Ovary (tissue), 9 donors: ENCODE data around the gene ISG15. TPM values are rescaled to one million over a fixed set of nuclear protein-coding genes. Genes with fewer than 3 reads are reported as not detected.

ENCODE experiments used
- DNase-seq, 5 donors: peaks; one replicate each; pipeline ENCODE4 v3.0.0-alpha.2; 2019 to 2020
- H3K27ac ChIP-seq, 2 donors: fragments of 200-600 bp; one replicate each; pipeline versions ENCODE4 v1.5.1 to v1.8.0; 2019 to 2022
- H3K27me3 ChIP-seq: fragments of 200-600 bp; one replicate; pipeline ENCODE4 v1.8.0; 2022
- H3K36me3 ChIP-seq: fragments of 200-600 bp; sonication (generic); one replicate; pipeline ENCODE4 v1.5.1; 2019
- H3K4me1 ChIP-seq: one replicate; pipeline ENCODE4 v1.8.1; 2013; ENCODE audit warnings: mild to moderate bottlenecking, moderate library complexity; ENCODE audit not compliant: insufficient read depth
- H3K4me3 ChIP-seq: fragments of 200-600 bp; sonication (generic); one replicate; pipeline ENCODE4 v1.5.1; 2017
- H3K9me3 ChIP-seq, 2 donors: fragments of 200-600 bp in 1 of 2; sonication (generic) in 1 of 2; one replicate each; pipeline versions ENCODE4 v1.5.1 to v1.8.1; 2013 to 2019; ENCODE audit warnings: mild to moderate bottlenecking in 1 of 2, moderate library complexity in 1 of 2
- EP300 ChIP-seq: sonication (generic); formaldehyde crosslinking; IDR thresholded peaks from one replicate; pipeline ENCODE4 v1.6.1; 2017; ENCODE audit warnings: antibody characterized with exemption
- POLR2A ChIP-seq: fragments of 450-650 bp; IDR thresholded peaks from one replicate; pipeline ENCODE4 v1.6.1; 2017; ENCODE audit warnings: antibody characterized with exemption, mild to moderate bottlenecking, moderate library complexity
- WGBS, 3 donors: extraction: QIAGEN DNeasy Blood & Tissue Kit in 1 of 3; methylation state at CpG; one replicate each; pipeline versions ENCODE4 v1.1.5 to v1.1.7; 2013 to 2017; 5-methylcytosine and 5-hydroxymethylcytosine counted together
- intact Hi-C, 4 donors: fragments of 100-400 bp; cut with DNase I; formaldehyde crosslinking; loops; one replicate each; pipeline versions ENCODE4 v1.11.0 to v1.15.1; 2022 to 2023
- polyA plus RNA-seq, 2 donors: library from polyadenylated mRNA; stranded (reverse); fragments of 200-250 nt in 1 of 2; fragments of 350-450 nt in 1 of 2; fragmentation: Illumina TruSeq in 1 of 2; extraction: RNeasy Lipid Tissue Mini Kit (QIAGEN cat#74804) in 1 of 2; gene quantifications; one replicate each; pipeline ENCODE4 v1.2.3, GENCODE V29; 2013 to 2014
- total RNA-seq, 7 donors: library from RNA; depleted of rRNA in 2 of 7; stranded (reverse); fragments of >200 nt in 2 of 7; fragmentation: NEBNext Ultra II Directional in 3 of 7; extraction: Animal tissue kit (Norgen Biotek cat#: 25700) in 3 of 7; gene quantifications; one replicate each; pipeline versions ENCODE4 v1.1.0 to v1.2.4, GENCODE V29; 2016 to 2023
- TF ChIP-seq, protein P1 (sequence below), 3 donors: fragments of 450-650 bp in 2 of 3; fragments of 200-600 bp in 1 of 3; IDR thresholded peaks; one replicate each; pipeline versions ENCODE4 v1.5.1 to v1.8.0; 2016 to 2022; ENCODE audit warnings: antibody characterized with exemption in 3 of 3, mild to moderate bottlenecking in 1 of 3
- donor health status: DM: no; HTN: no; CAD: no; lungs with moderate emphysema.
- donor health status: DM: no; HTN: no; CAD: no.
- donor health status: Bipolar disorder and iron deficiency.
- donor health status: DM: yes; HTN: yes; CAD: no.
- donor health status: DM: no; HTN: no; CAD: no.
- donor health status: DM: yes; HTN: yes; CAD: no.

The ISG15 gene
- total and polyA plus RNA-seq, 9 donors = 7.8 to 83.5 (median 14.9) TPM; not detected in 1

DNA sequence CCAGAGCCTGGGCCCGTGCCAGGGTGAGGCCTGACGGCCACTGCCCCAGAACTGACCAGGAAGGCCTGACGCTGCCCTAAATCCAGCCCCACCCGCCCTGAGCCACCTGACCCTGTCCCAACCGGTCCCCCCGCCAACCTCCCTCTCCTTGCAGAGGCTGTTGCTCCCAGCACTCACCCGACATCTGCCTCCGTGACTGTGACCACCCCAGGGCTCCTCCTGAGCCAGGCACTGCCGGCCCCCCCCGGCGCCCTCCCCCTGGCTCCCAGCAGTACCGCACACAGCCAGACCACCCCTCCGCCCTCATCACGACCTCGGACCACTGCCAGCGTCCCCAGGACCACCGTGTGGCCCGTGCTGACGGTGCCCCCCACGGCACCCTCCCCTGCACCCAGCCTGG, 32.9 kb downstream of the ISG15 start:
- WGBS, 3 donors = 92 to 94% (median 93%) methylated on average over 20 of the region's 20 CpGs
- Histone ChIP-seq H3K4me1 (no peaks in the 10 kb centered on the region), H3K27me3 (no peaks in the 10 kb centered on the region), H3K27ac (no peak overlapping the region), H3K4me3 (no peak overlapping the region), H3K9me3 (no peaks in the 10 kb centered on the region), H3K36me3 (no peaks in the 10 kb centered on the region)
- DNase-seq = no peak
- TF ChIP-seq, protein P1, sequence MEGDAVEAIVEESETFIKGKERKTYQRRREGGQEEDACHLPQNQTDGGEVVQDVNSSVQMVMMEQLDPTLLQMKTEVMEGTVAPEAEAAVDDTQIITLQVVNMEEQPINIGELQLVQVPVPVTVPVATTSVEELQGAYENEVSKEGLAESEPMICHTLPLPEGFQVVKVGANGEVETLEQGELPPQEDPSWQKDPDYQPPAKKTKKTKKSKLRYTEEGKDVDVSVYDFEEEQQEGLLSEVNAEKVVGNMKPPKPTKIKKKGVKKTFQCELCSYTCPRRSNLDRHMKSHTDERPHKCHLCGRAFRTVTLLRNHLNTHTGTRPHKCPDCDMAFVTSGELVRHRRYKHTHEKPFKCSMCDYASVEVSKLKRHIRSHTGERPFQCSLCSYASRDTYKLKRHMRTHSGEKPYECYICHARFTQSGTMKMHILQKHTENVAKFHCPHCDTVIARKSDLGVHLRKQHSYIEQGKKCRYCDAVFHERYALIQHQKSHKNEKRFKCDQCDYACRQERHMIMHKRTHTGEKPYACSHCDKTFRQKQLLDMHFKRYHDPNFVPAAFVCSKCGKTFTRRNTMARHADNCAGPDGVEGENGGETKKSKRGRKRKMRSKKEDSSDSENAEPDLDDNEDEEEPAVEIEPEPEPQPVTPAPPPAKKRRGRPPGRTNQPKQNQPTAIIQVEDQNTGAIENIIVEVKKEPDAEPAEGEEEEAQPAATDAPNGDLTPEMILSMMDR (IDR thresholded peaks at IDR 0.05) = no peak
- TF ChIP-seq POLR2A = no peak
- no peak for TF ChIP-seq EP300
- intact Hi-C loops = loop anchor here in 1 of 4 donors (10.0 kb wide), 1 partner anchor 249 kb away; no protein-coding TSS in a partner anchor

DNA sequence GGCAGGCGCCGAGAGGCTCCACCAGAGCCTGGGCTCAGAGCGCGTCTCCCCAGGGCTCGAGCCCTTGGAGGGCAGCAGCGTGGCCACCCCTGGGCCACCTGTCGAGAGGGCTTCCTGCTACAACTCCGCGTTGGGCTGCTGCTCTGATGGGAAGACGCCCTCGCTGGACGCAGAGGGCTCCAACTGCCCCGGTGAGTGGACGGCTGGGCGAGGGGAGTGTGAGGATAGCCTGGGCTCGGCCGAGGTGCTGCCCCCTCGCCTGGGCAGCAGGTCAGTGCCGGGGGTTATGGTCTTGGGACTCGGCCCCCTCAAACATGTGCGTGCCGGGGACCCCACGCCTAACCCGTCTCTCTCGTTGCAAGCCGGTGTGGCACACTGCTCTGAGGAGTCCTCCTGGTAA, 33.5 kb downstream of the ISG15 start:
- WGBS, 3 donors = 92 to 95% (median 93%) methylated on average over 26 of the region's 26 CpGs
- no peak overlapping the region for H3K4me3 ChIP-seq
- intact Hi-C loops = loop anchor here in 1 of 4 donors (10.0 kb wide), 1 partner anchor 248 kb away; no protein-coding TSS in a partner anchor
- no peaks in the 10 kb centered on the region for H3K4me1 ChIP-seq
- DNase-seq = no peak
- no peaks in the 10 kb centered on the region for H3K27me3 ChIP-seq
- no peaks in the 10 kb centered on the region for H3K36me3 ChIP-seq
- no peaks in the 10 kb centered on the region for H3K9me3 ChIP-seq
- H3K27ac ChIP-seq = no peak overlapping the region
- TF ChIP-seq POLR2A (no peak), EP300 (no peak)
- TF ChIP-seq, protein P1 (IDR thresholded peaks at IDR 0.05) = no peak

DNA sequence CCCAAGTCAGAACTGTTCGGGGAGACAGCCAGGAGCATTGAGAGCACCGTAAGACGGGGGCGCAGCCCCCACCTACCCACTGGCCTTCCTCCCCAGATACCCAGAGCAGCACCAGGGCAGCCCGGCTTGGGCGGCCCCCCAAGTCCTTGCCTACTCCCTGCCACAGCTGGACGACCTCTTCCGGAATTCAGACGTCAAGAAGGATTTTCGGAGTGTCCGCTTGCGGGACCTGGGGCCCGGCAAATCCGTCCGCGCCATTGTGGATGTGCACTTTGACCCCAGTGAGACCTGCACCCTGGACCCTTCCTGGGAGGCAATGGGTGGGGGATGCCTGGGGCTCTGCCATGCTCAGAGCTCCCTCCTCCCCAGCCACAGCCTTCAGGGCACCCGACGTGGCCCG, 34.1 kb downstream of the ISG15 start:
- H3K9me3 ChIP-seq = no peaks in the 10 kb centered on the region
- TF ChIP-seq POLR2A = no peak
- TF ChIP-seq EP300 = no peak
- TF ChIP-seq, protein P1 (IDR thresholded peaks at IDR 0.05) = no peak
- no peaks in the 10 kb centered on the region for H3K36me3 ChIP-seq
- H3K4me3 ChIP-seq = no peak overlapping the region
- no peak overlapping the region for H3K27ac ChIP-seq
- H3K4me1 ChIP-seq = no peaks in the 10 kb centered on the region
- intact Hi-C loops = loop anchor here in 1 of 4 donors (10.0 kb wide), 1 partner anchor 247 kb away; no protein-coding TSS in a partner anchor
- DNase-seq = no peak
- WGBS, 3 donors = 93 to 94% (median 93%) methylated on average over 17 to 19 of the region's 19 CpGs
- no peaks in the 10 kb centered on the region for H3K27me3 ChIP-seq

DNA sequence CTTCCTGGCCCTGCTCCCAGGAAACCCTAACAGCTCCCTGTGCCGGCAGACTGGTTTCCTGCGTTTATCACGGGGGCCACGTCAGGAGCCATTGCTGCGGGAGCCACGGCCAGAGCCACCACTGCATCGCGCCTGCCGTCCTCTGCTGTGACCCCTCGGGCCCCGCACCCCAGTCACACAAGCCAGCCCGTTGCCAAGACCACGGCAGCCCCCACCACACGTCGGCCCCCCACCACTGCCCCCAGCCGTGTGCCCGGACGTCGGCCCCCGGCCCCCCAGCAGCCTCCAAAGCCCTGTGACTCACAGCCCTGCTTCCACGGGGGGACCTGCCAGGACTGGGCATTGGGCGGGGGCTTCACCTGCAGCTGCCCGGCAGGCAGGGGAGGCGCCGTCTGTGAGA, 34.7 kb downstream of the ISG15 start:
- no peak overlapping the region for H3K4me3 ChIP-seq
- no peaks in the 10 kb centered on the region for H3K9me3 ChIP-seq
- H3K27ac ChIP-seq = no peak overlapping the region
- TF ChIP-seq EP300 = no peak
- TF ChIP-seq, protein P1 (IDR thresholded peaks at IDR 0.05) = no peak
- TF ChIP-seq POLR2A = no peak
- intact Hi-C loops = loop anchor here in 1 of 4 donors (10.0 kb wide), 1 partner anchor 247 kb away; no protein-coding TSS in a partner anchor
- no peaks in the 10 kb centered on the region for H3K36me3 ChIP-seq
- 85 to 90% (median 89%) methylated on average over 22 to 25 of the region's 25 CpGs for WGBS, 3 donors
- DNase-seq = no peak
- no peaks in the 10 kb centered on the region for H3K4me1 ChIP-seq
- no peaks in the 10 kb centered on the region for H3K27me3 ChIP-seq
